Measurements from ENCODE around the gene AMOTL1. TPM values are rescaled to one million over a fixed set of nuclear protein-coding genes. Genes with fewer than 3 reads are reported as not detected.
"Not testable (repeated sequence)": the region's sequence is repeated elsewhere in the genome, so short reads cannot be mapped to it uniquely, and the experiment has no call there.

AMOTL1 gene
- total RNA-seq, 2 donors from 2014 or later, result 45.0 to 60.0 TPM

- H3K4me1 ChIP-seq (ENCODE audit: control insufficient read depth, insufficient read depth, low read length), result peaks cover 12% of the 10 kb centered on the region
- peaks cover 93% of the 10 kb centered on the region for H3K36me3 ChIP-seq (ENCODE audit: control insufficient read depth, insufficient read depth, low read length)
- TF ChIP-seq CTCF (conservative IDR thresholded peaks at IDR 0.05), result no peak
- no peak for DNase-seq
- H3K27ac Mint-ChIP-seq, result peak overlapping the region; percentile 29
- H3K9me3 ChIP-seq (ENCODE audit: control insufficient read depth, low read length), result no peaks in the 10 kb centered on the region
- no peaks in the 10 kb centered on the region for H3K9me3 Mint-ChIP-seq
- no peak overlapping the region for H3K4me3 ChIP-seq (ENCODE audit: low read length)
- peaks cover 62% of the 10 kb centered on the region for H3K36me3 Mint-ChIP-seq (ENCODE audit: low read depth)
- H3K4me3 Mint-ChIP-seq, result no peak overlapping the region
- no peaks in the 10 kb centered on the region for H3K27me3 Mint-ChIP-seq (ENCODE audit: insufficient read depth)
- H3K27ac ChIP-seq (ENCODE audit: low read depth, low read length), result no peak overlapping the region
- H3K9ac ChIP-seq (ENCODE audit: extremely low read depth, low read length, poor library complexity, severe bottlenecking), result no peak overlapping the region
- H3K4me1 Mint-ChIP-seq, result peaks cover 13% of the 10 kb centered on the region
- 95 to 97% methylated on average over 3 of the region's 3 CpGs for WGBS, 2 experiments (ENCODE audit: insufficient coverage in 1 of 2, insufficient read length in 1 of 2)
- no peaks in the 10 kb centered on the region for H3K27me3 ChIP-seq (ENCODE audit: control insufficient read depth, insufficient read depth, low read length, poor library complexity, severe bottlenecking)
Observed at GRCh38 chr11:94851864-94852636, 83.9 kb downstream of the AMOTL1 start.

- H3K27ac ChIP-seq (ENCODE audit: low read depth, low read length); H3K9me3 Mint-ChIP-seq; H3K4me3 ChIP-seq (ENCODE audit: low read length); H3K27me3 Mint-ChIP-seq (ENCODE audit: insufficient read depth); H3K27ac Mint-ChIP-seq; H3K4me3 Mint-ChIP-seq; DNase-seq; H3K27me3 ChIP-seq (ENCODE audit: control insufficient read depth, insufficient read depth, low read length, poor library complexity, severe bottlenecking); H3K9ac ChIP-seq (ENCODE audit: extremely low read depth, low read length, poor library complexity, severe bottlenecking); H3K9me3 ChIP-seq (ENCODE audit: control insufficient read depth, low read length): not testable (repeated sequence)
- Histone ChIP-seq H3K4me1 (ENCODE audit: control insufficient read depth, insufficient read depth, low read length) (peaks cover 17% of the 10 kb centered on the region), H3K36me3 (ENCODE audit: control insufficient read depth, insufficient read depth, low read length) (peaks cover 94% of the 10 kb centered on the region)
- peaks cover 71% of the 10 kb centered on the region for H3K36me3 Mint-ChIP-seq (ENCODE audit: low read depth)
- peaks cover 26% of the 10 kb centered on the region for H3K4me1 Mint-ChIP-seq
- 92 to 100% methylated on average over 1 to 4 of the region's 4 CpGs for WGBS, 2 experiments (ENCODE audit: insufficient coverage in 1 of 2, insufficient read length in 1 of 2)
Observed at GRCh38 chr11:94853288-94853687, 85.1 kb downstream of the AMOTL1 start.

DNA sequence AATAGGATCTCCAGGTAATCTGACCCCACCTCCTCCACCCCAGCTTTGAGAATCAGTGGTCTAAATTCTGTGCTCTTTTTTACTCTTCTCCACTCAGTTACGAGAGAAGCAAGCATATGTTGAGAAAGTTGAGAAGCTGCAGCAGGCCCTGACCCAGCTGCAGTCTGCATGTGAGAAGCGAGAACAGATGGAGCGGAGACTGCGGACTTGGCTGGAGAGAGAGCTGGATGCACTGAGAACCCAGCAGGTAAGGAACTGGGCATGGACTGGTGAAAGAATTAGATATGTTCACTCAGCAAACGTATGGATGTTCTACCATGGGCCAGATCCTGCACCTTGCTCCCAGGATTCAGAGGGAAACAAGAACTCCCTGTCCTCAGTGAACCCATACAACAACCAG is 85.7 kb downstream of the AMOTL1 start:
- H3K9me3 Mint-ChIP-seq, result no peaks in the 10 kb centered on the region
- 93 to 100% methylated on average over 5 of the region's 5 CpGs for WGBS, 2 experiments (ENCODE audit: insufficient coverage in 1 of 2, insufficient read length in 1 of 2)
- H3K4me3 ChIP-seq (ENCODE audit: low read length), result no peak overlapping the region
- no peak for TF ChIP-seq CTCF (conservative IDR thresholded peaks at IDR 0.05)
- peaks cover 94% of the 10 kb centered on the region for H3K36me3 ChIP-seq (ENCODE audit: control insufficient read depth, insufficient read depth, low read length)
- H3K4me1 ChIP-seq (ENCODE audit: control insufficient read depth, insufficient read depth, low read length), result peaks cover 17% of the 10 kb centered on the region
- H3K9me3 ChIP-seq (ENCODE audit: control insufficient read depth, low read length), result no peaks in the 10 kb centered on the region
- DNase-seq, result no peak
- H3K4me3 Mint-ChIP-seq, result no peak overlapping the region
- peaks cover 72% of the 10 kb centered on the region for H3K36me3 Mint-ChIP-seq (ENCODE audit: low read depth)
- no peaks in the 10 kb centered on the region for H3K27me3 Mint-ChIP-seq (ENCODE audit: insufficient read depth)
- peaks cover 30% of the 10 kb centered on the region for H3K4me1 Mint-ChIP-seq
- no peak overlapping the region for H3K9ac ChIP-seq (ENCODE audit: extremely low read depth, low read length, poor library complexity, severe bottlenecking)
- H3K27ac Mint-ChIP-seq, result no peak overlapping the region
- no peak overlapping the region for H3K27ac ChIP-seq (ENCODE audit: low read depth, low read length)
- H3K27me3 ChIP-seq (ENCODE audit: control insufficient read depth, insufficient read depth, low read length, poor library complexity, severe bottlenecking), result no peaks in the 10 kb centered on the region
